ENCODE measurements around the gene RABGGTA. TPM values are rescaled to one million over a fixed set of nuclear protein-coding genes. Genes with fewer than 3 reads are reported as not detected.

Gene RABGGTA
- total and polyA plus RNA-seq, 10 of the 15 experiments (the other 5 are each of a cell fraction or from before 2014, with no cell fraction given) = 19.1 to 75.6 (median 46.9) TPM

GRCh38 chr14:24279301-24280186, 8.1 kb upstream of the RABGGTA start (continued):
- TF ChIP-seq LARP7 (IDR thresholded peaks at IDR 0.05) (no peak), E4F1 (IDR thresholded peaks at IDR 0.05; ENCODE audit: borderline replicate concordance, partially characterized antibody) (no peak), USF1 (IDR thresholded peaks at IDR 0.05; ENCODE audit: borderline replicate concordance, extremely low read length, insufficient read depth, low read depth, low read length) (no peak), PBX3 (IDR thresholded peaks at IDR 0.05; ENCODE audit: insufficient replicate concordance, low read depth, low read length) (no peak), RAD21 (IDR thresholded peaks at IDR 0.05; ENCODE audit: insufficient read depth, low read depth, low read length) (0 out of 2 replicates have a peak, but pooled peaks have one; percentile 29), CBX5 (IDR thresholded peaks at IDR 0.05; ENCODE audit: low read depth) (no peak), ATF7 (IDR thresholded peaks at IDR 0.05; ENCODE audit: low read depth) (peak; percentile 13; the same call in 1 of the 2 replicates), SKIL (IDR thresholded peaks at IDR 0.05; ENCODE audit: low read depth, poor library complexity, severe bottlenecking) (no peak), KLF5 (IDR thresholded peaks at IDR 0.05; ENCODE audit: partially characterized antibody) (no peak), ZNF384 (IDR thresholded peaks at IDR 0.05; ENCODE audit: borderline replicate concordance, low read depth, low read length) (no peak), EZH2 (IDR thresholded peaks at IDR 0.05; ENCODE audit: borderline replicate concordance, control insufficient read depth, low read depth, low read length) (no peak), DPF2 (IDR thresholded peaks at IDR 0.05) (no peak), RB1 (IDR thresholded peaks at IDR 0.05; ENCODE audit: borderline replicate concordance) (no peak), ZBTB40 (IDR thresholded peaks at IDR 0.05; ENCODE audit: borderline replicate concordance) (no peak), POLR2AphosphoS2 (IDR thresholded peaks at IDR 0.05; ENCODE audit: low read depth, low read length) (no peak), RUNX3 (IDR thresholded peaks at IDR 0.05; ENCODE audit: low read length) (no peak), MYC (IDR thresholded peaks at IDR 0.05; ENCODE audit: insufficient read depth, insufficient read length, insufficient replicate concordance, low read length, severe bottlenecking) (no peak)

Measured in GM12878 (cell line).